Tibial nerve (tissue), 4 donors: ENCODE results near the gene EYS. TPM values are rescaled to one million over a fixed set of nuclear protein-coding genes. Genes with fewer than 3 reads are reported as not detected.

Source experiments
- DNase-seq, 2 donors: peaks; one replicate each; pipeline ENCODE4 v3.0.0-alpha.2; 2019; ENCODE audit warnings: low spot score in 2 of 2
- H3K27ac ChIP-seq, 4 donors: fragments of 200-600 bp; sonication (generic) in 3 of 4; one replicate each; pipeline ENCODE4 v1.5.1; 2017 to 2019; ENCODE audit warnings: mild to moderate bottlenecking in 1 of 4
- H3K27me3 ChIP-seq, 2 donors: fragments of 200-600 bp; sonication (generic) in 1 of 2; one replicate each; pipeline versions ENCODE4 v1.5.1 to v1.6.0; 2017 to 2019
- H3K36me3 ChIP-seq, 3 donors: fragments of 200-600 bp; sonication (generic); one replicate each; pipeline ENCODE4 v1.5.1; 2018 to 2019
- H3K4me1 ChIP-seq, 4 donors: fragments of 200-600 bp; sonication (generic) in 3 of 4; one replicate each; pipeline ENCODE4 v1.5.1; 2017 to 2019
- H3K4me3 ChIP-seq, 4 donors: fragments of 200-600 bp; sonication (generic) in 3 of 4; one replicate each; pipeline ENCODE4 v1.5.1; 2017 to 2019; ENCODE audit warnings: mild to moderate bottlenecking in 1 of 4, moderate library complexity in 1 of 4
- H3K9me3 ChIP-seq, 4 donors: fragments of 200-600 bp; sonication (generic) in 3 of 4; one replicate each; pipeline ENCODE4 v1.5.1; 2017 to 2019
- CTCF ChIP-seq, 5 experiments: fragments of 200-600 bp in 3 of 5; fragments of 450-650 bp in 2 of 5; sonication (generic) in 3 of 5; IDR thresholded peaks; one replicate each; pipeline ENCODE4 v1.5.1; 2016 to 2019; ENCODE audit warnings: antibody characterized with exemption in 5 of 5, mild to moderate bottlenecking in 3 of 5, moderate library complexity in 2 of 5
- EP300 ChIP-seq, 2 donors: sonication (generic); formaldehyde crosslinking; IDR thresholded peaks; one replicate each; pipeline ENCODE4 v1.6.1; 2017; ENCODE audit warnings: antibody characterized with exemption in 2 of 2, mild to moderate bottlenecking in 1 of 2
- POLR2A ChIP-seq, 2 donors: fragments of 450-650 bp; IDR thresholded peaks; one replicate each; pipeline ENCODE4 v1.6.1; 2017; ENCODE audit warnings: antibody characterized with exemption in 2 of 2, mild to moderate bottlenecking in 2 of 2, moderate library complexity in 2 of 2
- WGBS, 2 donors: methylation state at CpG; one replicate each; pipeline ENCODE4 v1.1.5; 2018; 5-methylcytosine and 5-hydroxymethylcytosine counted together
- total RNA-seq, 4 donors: library from RNA; depleted of rRNA; stranded (reverse); fragments of >200 nt; gene quantifications; one replicate each; pipeline ENCODE4 v1.1.0, GENCODE V29; 2016

The EYS gene
- total RNA-seq, 4 donors from 2014 or later = under 0.01 to 4.5 (median 0.39) TPM; not detected in 1

- no peak for DNase-seq
- no peaks in the 10 kb centered on the region for H3K27me3 ChIP-seq
- H3K36me3 ChIP-seq = no peaks in the 10 kb centered on the region
- no peak for TF ChIP-seq POLR2A (IDR thresholded peaks at IDR 0.05)
- TF ChIP-seq EP300 (IDR thresholded peaks at IDR 0.05) = no peak
- no peak for TF ChIP-seq CTCF (IDR thresholded peaks at IDR 0.05)
- no peaks in the 10 kb centered on the region for H3K4me1 ChIP-seq
- H3K4me3 ChIP-seq = no peak overlapping the region
- H3K27ac ChIP-seq = no peak overlapping the region
- H3K9me3 ChIP-seq = peaks cover 0 to 6% (median 0%) of the 10 kb centered on the region in 4 donors
- WGBS, 2 donors = 93% methylated on average over 2 of the region's 2 CpGs
These were observed 1933.8 kb downstream of the EYS start for GRCh38 chr6:63773200-63773599.

GRCh38 chr6:63765828-63766227 lies 1941.2 kb downstream of the EYS start:
- WGBS, 2 donors = 66 to 74% methylated on average over 2 of the region's 2 CpGs
- no peaks in the 10 kb centered on the region for H3K4me1 ChIP-seq
- H3K27ac ChIP-seq = no peak overlapping the region
- peaks cover 0 to 16% (median 2%) of the 10 kb centered on the region in 4 donors for H3K9me3 ChIP-seq
- no peaks in the 10 kb centered on the region for H3K27me3 ChIP-seq
- TF ChIP-seq POLR2A (IDR thresholded peaks at IDR 0.05) = no peak
- TF ChIP-seq EP300 (IDR thresholded peaks at IDR 0.05) = no peak
- TF ChIP-seq CTCF (IDR thresholded peaks at IDR 0.05) = no peak
- DNase-seq = no peak
- H3K36me3 ChIP-seq = no peaks in the 10 kb centered on the region
- no peak overlapping the region for H3K4me3 ChIP-seq

GRCh38 chr6:63764318-63764916 lies 1942.6 kb downstream of the EYS start:
- no peak for DNase-seq
- Histone ChIP-seq H3K36me3 (no peaks in the 10 kb centered on the region), H3K9me3 (peaks cover 0 to 16% (median 2%) of the 10 kb centered on the region in 4 donors), H3K4me1 (no peaks in the 10 kb centered on the region), H3K27ac (no peak overlapping the region), H3K27me3 (no peaks in the 10 kb centered on the region), H3K4me3 (no peak overlapping the region)
- WGBS, 2 donors = 24 to 25% methylated on average over 4 of the region's 4 CpGs
- TF ChIP-seq CTCF (IDR thresholded peaks at IDR 0.05) (peak; percentile 17 to 68 (median 52)), EP300 (IDR thresholded peaks at IDR 0.05) (no peak)

- TF ChIP-seq CTCF (IDR thresholded peaks at IDR 0.05) = no peak
- no peak for TF ChIP-seq EP300 (IDR thresholded peaks at IDR 0.05)
- no peak for TF ChIP-seq POLR2A (IDR thresholded peaks at IDR 0.05)
- H3K27ac ChIP-seq = no peak overlapping the region
- H3K36me3 ChIP-seq = peaks cover 0 to 20% (median 0%) of the 10 kb centered on the region in 3 donors
- H3K9me3 ChIP-seq = peaks cover 0 to 12% (median 0%) of the 10 kb centered on the region in 4 donors
- no peak for DNase-seq
- H3K4me3 ChIP-seq = no peak overlapping the region
- no peaks in the 10 kb centered on the region for H3K27me3 ChIP-seq
- no peaks in the 10 kb centered on the region for H3K4me1 ChIP-seq
These were observed 1946.8 kb downstream of the EYS start for GRCh38 chr6:63760199-63760598.

GRCh38 chr6:63759605-63760105 lies 1947.4 kb downstream of the EYS start:
- Histone ChIP-seq H3K36me3 (peaks cover 0 to 20% (median 0%) of the 10 kb centered on the region in 3 donors), H3K27me3 (no peaks in the 10 kb centered on the region), H3K27ac (no peak overlapping the region), H3K9me3 (peaks cover 0 to 12% (median 0%) of the 10 kb centered on the region in 4 donors), H3K4me1 (no peaks in the 10 kb centered on the region), H3K4me3 (no peak overlapping the region)
- no peak for TF ChIP-seq EP300 (IDR thresholded peaks at IDR 0.05)
- no peak for TF ChIP-seq CTCF (IDR thresholded peaks at IDR 0.05)
- TF ChIP-seq POLR2A (IDR thresholded peaks at IDR 0.05) = no peak
- DNase-seq = no peak
